Stomach (tissue), 9 donors: ENCODE results near the gene KIAA0513. TPM values are rescaled to one million over a fixed set of nuclear protein-coding genes. Genes with fewer than 3 reads are reported as not detected.

ENCODE experiments used
- DNase-seq, 2 donors: peaks; one replicate each; pipeline versions ENCODE4 v3.0.0 to v3.0.0-alpha.2; 2013 to 2019
- H3K27ac ChIP-seq, 5 donors: fragments of 200-600 bp in 4 of 5; sonication (generic) in 4 of 5; one replicate each; pipeline ENCODE4 v1.5.1; 2013 to 2019; ENCODE audit warnings: mild to moderate bottlenecking in 1 of 5, moderate library complexity in 1 of 5
- H3K27me3 ChIP-seq, 3 donors: fragments of 200-600 bp; sonication (generic); one replicate each; pipeline ENCODE4 v1.5.1; 2017 to 2019; ENCODE audit warnings: mixed run types in 1 of 3
- H3K36me3 ChIP-seq, 4 donors: fragments of 200-600 bp; sonication (generic); 1 replicate in 3 of 4; 2 replicates in 1 of 4; pipeline ENCODE4 v1.5.1; 2016 to 2019
- H3K4me1 ChIP-seq, 4 donors: fragments of 200-600 bp; sonication (generic); one replicate each; pipeline ENCODE4 v1.5.1; 2016 to 2019
- H3K4me3 ChIP-seq, 4 donors: fragments of 200-600 bp; sonication (generic) in 3 of 4; one replicate each; pipeline ENCODE4 v1.5.1; 2016 to 2019; ENCODE audit warnings: mild to moderate bottlenecking in 1 of 4
- H3K9me3 ChIP-seq, 4 donors: fragments of 200-600 bp; sonication (generic); one replicate each; pipeline ENCODE4 v1.5.1; 2016 to 2019
- CTCF ChIP-seq, 7 experiments: fragments of 450-650 bp in 4 of 7; fragments of 200-600 bp in 3 of 7; sonication (generic) in 3 of 7; IDR thresholded peaks; one replicate each; pipeline ENCODE4 v1.5.1; 2016 to 2019; ENCODE audit warnings: antibody characterized with exemption in 7 of 7, control low read depth in 2 of 7, mild to moderate bottlenecking in 1 of 7
- EP300 ChIP-seq: sonication (generic); formaldehyde crosslinking; IDR thresholded peaks from one replicate; pipeline ENCODE4 v1.6.1; 2017; ENCODE audit warnings: antibody characterized with exemption
- POLR2A ChIP-seq, 4 donors: fragments of 450-650 bp; IDR thresholded peaks; one replicate each; pipeline ENCODE4 v1.6.1; 2016; ENCODE audit warnings: antibody characterized with exemption in 4 of 4, control low read depth in 2 of 4, mild to moderate bottlenecking in 1 of 4, moderate library complexity in 1 of 4
- POLR2AphosphoS5 ChIP-seq, 3 donors: sonication (generic); formaldehyde crosslinking; IDR thresholded peaks; one replicate each; pipeline ENCODE4 v1.6.1; 2016; ENCODE audit warnings: antibody characterized with exemption in 3 of 3
- WGBS, 5 donors: extraction: QIAGEN DNeasy Blood & Tissue Kit in 3 of 5; methylation state at CpG; one replicate each; pipeline versions ENCODE4 v1.1.5 to v1.1.7; 2013 to 2018; 5-methylcytosine and 5-hydroxymethylcytosine counted together
- intact Hi-C: fragments of 100-400 bp; cut with DNase I; formaldehyde crosslinking; loops from one replicate; pipeline ENCODE4 v1.15.1; 2023; ENCODE audit warnings: low total_unique reads
- polyA plus RNA-seq, 3 donors: library from polyadenylated mRNA; stranded (reverse); fragments of 200-250 nt; gene quantifications; one replicate each; pipeline ENCODE4 v1.2.3, GENCODE V29; 2013
- total RNA-seq, 5 donors: library from RNA; depleted of rRNA; stranded (reverse); fragments of >200 nt; gene quantifications; one replicate each; pipeline versions ENCODE4 v1.1.0 to v1.2.3, GENCODE V29; 2014 to 2016
- donor health status: healthy with polysubstance abuse.
- donor health status: Bipolar disorder and iron deficiency.
- donor health status: healthy.

KIAA0513 gene
- total and polyA plus RNA-seq, 8 donors = 3.6 to 40.6 (median 14.9) TPM

- H3K4me3 ChIP-seq = peak overlapping the region in 1 of 4 donors; percentile 39
- DNase-seq = no peak
- 51 to 77% (median 65%) methylated on average over 8 to 12 of the region's 12 CpGs for WGBS, 5 donors
- no peaks in the 10 kb centered on the region for H3K36me3 ChIP-seq
- intact Hi-C loops = no loop called here
- TF ChIP-seq EP300 (no peak), POLR2A (IDR thresholded peaks at IDR 0.05) (no peak)
- peak overlapping the region in 4 of 5 donors; percentile 68 to 85 (median 82) for H3K27ac ChIP-seq
- H3K27me3 ChIP-seq = no peaks in the 10 kb centered on the region
- peaks cover 14 to 48% (median 29%) of the 10 kb centered on the region in 4 donors for H3K4me1 ChIP-seq
- H3K9me3 ChIP-seq = no peaks in the 10 kb centered on the region
These were observed 108.7 kb downstream of the KIAA0513 start for GRCh38 chr16:85136213-85136701.

GRCh38 chr16:85136702-85137322, 109.2 kb downstream of the KIAA0513 start:
- H3K36me3 ChIP-seq = no peaks in the 10 kb centered on the region
- DNase-seq = peak; percentile 31 to 66
- H3K27me3 ChIP-seq = no peaks in the 10 kb centered on the region
- intact Hi-C loops = no loop called here
- H3K27ac ChIP-seq = peak overlapping the region; percentile 21 to 85 (median 82)
- H3K9me3 ChIP-seq = no peaks in the 10 kb centered on the region
- 65 to 73% (median 67%) methylated on average over 15 to 17 of the region's 17 CpGs for WGBS, 5 donors
- H3K4me1 ChIP-seq = peaks cover 14 to 44% (median 28%) of the 10 kb centered on the region in 4 donors
- TF ChIP-seq CTCF (IDR thresholded peaks at IDR 0.05) (no peak), POLR2A (IDR thresholded peaks at IDR 0.05) (no peak), POLR2AphosphoS5 (IDR thresholded peaks at IDR 0.05) (no peak), EP300 (no peak)
- H3K4me3 ChIP-seq = peak overlapping the region; percentile 36 to 39 (median 37)

- intact Hi-C loops = no loop called here
- Histone ChIP-seq H3K4me3 (peak overlapping the region; percentile 36 to 39 (median 37)), H3K27ac (peak overlapping the region; percentile 21 to 85 (median 82)), H3K36me3 (no peaks in the 10 kb centered on the region), H3K4me1 (peaks cover 14 to 44% (median 28%) of the 10 kb centered on the region in 4 donors), H3K27me3 (no peaks in the 10 kb centered on the region), H3K9me3 (no peaks in the 10 kb centered on the region)
- 1 to 5% (median 4%) methylated on average over 24 to 29 of the region's 29 CpGs for WGBS, 5 donors
- DNase-seq = peak; percentile 93 to 94
- TF ChIP-seq POLR2A (IDR thresholded peaks at IDR 0.05) (no peak), EP300 (peak; percentile 39), POLR2AphosphoS5 (IDR thresholded peaks at IDR 0.05) (peak; percentile 67 to 93 (median 93)), CTCF (IDR thresholded peaks at IDR 0.05) (no peak)
These were observed 109.9 kb downstream of the KIAA0513 start for GRCh38 chr16:85137323-85138072.

GRCh38 chr16:85138073-85138824, 110.7 kb downstream of the KIAA0513 start:
- Histone ChIP-seq H3K27me3 (no peaks in the 10 kb centered on the region), H3K27ac (peak overlapping the region in 4 of 5 donors; percentile 68 to 85 (median 82)), H3K9me3 (no peaks in the 10 kb centered on the region), H3K36me3 (no peaks in the 10 kb centered on the region), H3K4me1 (peaks cover 14 to 44% (median 28%) of the 10 kb centered on the region in 4 donors), H3K4me3 (peak overlapping the region in 3 of 4 donors; percentile 36 to 39 (median 38))
- DNase-seq = no peak
- no peak for TF ChIP-seq EP300
- TF ChIP-seq POLR2A (IDR thresholded peaks at IDR 0.05) = no peak
- TF ChIP-seq POLR2AphosphoS5 (IDR thresholded peaks at IDR 0.05) = no peak
- TF ChIP-seq CTCF (IDR thresholded peaks at IDR 0.05) = no peak
- intact Hi-C loops = no loop called here
- WGBS, 5 donors = 79 to 84% (median 81%) methylated on average over 12 of the region's 12 CpGs
